NCI-H524 (cell line): Measurements from ENCODE around the gene BTNL8.
"Not testable (repeated sequence)": the region's sequence is repeated elsewhere in the genome, so short reads cannot be mapped to it uniquely, and the experiment has no call there.

Experiments
- DNase-seq, 2 experiments: peaks; one replicate each; lab custom pipeline; 2025; lab: John Stamatoyannopoulos, UW

BTNL8 gene

DNA sequence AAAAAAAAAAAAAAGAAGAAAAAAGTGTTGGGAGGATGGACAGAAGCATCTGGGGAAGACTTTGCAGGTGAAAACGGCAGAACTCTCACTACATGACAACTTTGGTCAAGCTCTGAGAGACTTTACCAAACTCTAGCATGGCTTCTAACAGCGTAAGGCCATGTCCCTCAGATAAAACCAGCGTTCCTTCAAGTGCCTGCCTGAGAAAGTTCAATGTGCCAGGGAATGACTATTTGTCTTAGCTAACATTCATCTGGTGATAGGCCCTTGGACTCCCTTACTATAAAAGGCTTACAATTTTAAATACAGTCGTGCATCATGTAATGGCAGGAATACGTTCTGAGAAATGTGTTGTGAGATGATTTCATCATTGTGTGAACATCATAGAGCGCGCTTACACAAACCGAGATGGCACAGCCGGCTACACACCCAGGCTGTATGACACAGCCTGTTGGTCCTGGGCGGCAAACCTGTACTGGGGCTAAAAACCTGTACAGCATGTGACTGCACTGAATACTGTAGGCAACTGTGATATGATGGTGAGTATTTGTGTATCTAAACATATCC lies 23.0 kb upstream of the BTNL8 start:
- DNase-seq = no peak

GRCh38 chr5:180885845-180886529 lies 13.0 kb upstream of the BTNL8 start:
- DNase-seq = not testable (repeated sequence)

DNA sequence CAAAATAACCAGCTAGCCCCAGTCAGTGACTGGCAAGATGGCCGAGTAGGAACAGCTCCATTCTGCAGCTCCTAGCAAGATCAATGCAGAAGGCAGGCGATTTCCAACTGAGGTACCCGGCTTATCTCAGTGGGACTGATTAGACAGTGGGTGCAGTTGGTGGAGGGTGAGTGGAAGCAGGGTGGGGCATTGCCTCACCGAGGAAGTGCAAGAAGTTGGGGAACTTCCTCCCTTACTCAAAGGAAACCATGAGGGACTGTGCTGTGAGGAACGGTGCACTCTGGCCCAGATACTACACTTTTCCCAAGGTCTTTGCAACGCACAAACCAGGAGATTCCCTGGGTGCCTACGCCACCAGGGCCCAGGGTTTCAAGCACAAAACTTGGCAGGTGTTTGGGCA lies 9.6 kb upstream of the BTNL8 start:
- DNase-seq = no peak

DNA sequence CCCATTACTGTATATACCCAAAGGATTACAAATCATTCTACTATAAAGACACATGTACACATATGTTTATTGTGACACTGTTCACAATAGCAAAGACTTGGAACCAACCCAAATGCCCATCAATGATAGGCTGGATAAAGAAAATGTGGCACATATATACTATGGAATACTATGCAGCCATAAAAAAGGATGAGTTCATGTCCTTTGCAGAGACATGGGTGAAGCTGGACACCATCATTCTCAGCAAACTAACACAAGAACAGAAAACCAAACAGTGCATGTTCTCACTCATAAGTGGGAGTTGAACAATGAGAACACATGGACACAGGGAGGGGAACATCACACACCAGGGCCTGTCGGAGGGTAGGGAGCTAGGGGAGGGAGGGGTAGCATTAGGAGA lies 3.6 kb upstream of the BTNL8 start:
- not testable (repeated sequence) for DNase-seq

DNA sequence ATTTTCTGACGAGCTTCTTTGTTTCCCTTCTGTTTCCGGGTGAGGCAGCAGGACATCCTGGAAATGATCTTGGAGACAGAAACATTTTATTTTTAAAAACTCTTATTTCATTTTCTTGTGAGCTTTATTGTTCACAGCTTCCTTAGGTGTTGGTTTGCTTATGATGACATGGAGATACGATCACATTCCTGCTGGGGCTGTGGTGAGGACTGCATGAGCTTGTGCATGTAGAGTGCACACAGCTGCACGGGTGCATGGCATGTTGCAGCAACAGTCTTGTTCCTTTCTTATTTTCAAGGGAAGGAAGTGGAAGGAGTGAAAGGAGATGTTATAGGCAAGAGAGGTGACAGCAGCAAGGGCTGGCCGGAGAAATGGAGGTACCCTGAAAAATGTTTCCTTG lies 1.2 kb downstream of the BTNL8 start:
- no peak for DNase-seq

- no peak for DNase-seq
Measured at GRCh38 chr5:180901319-180902009, 2.5 kb downstream of the BTNL8 start.

- no peak for DNase-seq
Measured at GRCh38 chr5:180908400-180908799, 9.4 kb downstream of the BTNL8 start.

- DNase-seq = no peak
Measured at GRCh38 chr5:180908998-180909731, 10.2 kb downstream of the BTNL8 start.

DNA sequence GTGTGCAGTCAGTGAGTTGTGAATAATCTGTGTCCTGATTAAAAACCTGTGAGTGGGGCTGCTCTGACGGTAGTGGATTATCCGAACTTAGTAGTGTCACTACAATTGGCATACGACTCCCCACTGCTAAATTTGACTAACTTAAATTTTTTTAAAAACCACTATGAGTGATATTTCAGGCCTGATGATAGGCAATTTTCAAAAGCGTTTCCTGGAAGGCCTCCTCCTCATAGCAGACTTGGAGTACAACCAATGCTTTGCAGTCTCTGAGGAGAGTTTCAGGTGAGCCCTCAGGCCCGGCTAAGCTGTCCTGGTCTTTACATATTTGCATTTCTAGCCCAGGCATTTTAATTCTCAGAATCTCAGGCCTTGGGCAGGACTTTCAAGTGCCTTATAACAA lies 10.8 kb downstream of the BTNL8 start:
- DNase-seq = no peak

DNA sequence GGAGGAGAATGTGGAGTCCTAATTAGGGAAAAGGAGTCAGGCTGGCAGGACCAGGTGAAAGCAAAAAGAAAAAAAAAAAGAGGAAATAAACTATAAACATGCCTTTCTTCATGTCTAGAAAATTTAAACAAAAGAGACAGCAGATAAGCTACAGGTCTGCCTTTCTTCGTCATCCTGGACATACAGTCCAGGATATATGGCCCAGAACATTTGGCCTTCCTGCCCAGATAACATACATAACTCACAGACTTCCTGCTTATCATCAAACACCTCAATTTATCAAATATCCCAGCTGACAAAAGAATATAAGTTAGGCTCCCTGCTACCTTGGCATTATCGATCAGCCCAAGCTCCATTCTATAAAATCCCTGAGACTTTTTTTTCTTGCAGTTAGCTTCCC lies 11.2 kb downstream of the BTNL8 start:
- DNase-seq = no peak

DNA sequence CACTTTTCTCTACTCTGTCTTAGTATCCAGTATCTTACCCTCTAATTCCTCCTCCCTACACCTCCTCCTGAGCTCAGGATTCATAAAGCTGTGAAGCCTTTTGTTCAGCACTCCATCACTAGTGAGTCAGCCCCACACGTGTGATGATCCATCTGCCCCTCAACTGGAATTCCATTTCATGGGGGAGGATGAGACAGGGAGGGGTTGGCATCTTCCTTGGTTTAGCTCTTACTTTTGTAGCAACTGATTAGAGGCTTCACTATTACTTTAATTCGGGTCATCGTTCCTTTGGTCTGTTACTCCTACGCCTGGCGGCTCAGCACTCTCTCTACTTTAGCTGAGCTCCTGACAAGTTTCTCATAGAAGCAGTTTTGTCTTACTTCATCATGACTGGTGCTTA lies 11.8 kb downstream of the BTNL8 start:
- DNase-seq = peak in 1 of 2 experiments; percentile 1

- DNase-seq = no peak
Measured at GRCh38 chr5:180914646-180915045, 15.7 kb downstream of the BTNL8 start.

- DNase-seq = no peak
Measured at GRCh38 chr5:180915924-180916323, 17.0 kb downstream of the BTNL8 start.

DNA sequence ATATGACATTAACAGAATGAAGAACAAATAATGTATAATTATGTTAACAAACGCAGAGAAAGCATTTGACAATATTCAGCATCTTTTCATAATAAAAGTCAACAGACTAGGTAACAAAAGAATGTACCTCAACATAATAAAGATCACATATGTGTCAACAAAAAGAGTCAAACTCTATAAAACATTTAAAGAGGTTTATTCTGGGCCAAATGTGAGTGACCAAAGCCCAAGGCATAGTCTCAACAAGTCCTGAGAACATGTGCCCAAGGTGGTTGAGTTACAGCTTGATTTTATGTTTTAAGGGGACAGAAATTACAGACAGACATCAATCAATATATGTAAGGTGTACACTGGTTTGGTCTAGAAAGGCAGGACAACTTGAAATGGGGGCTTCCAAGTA lies 19.4 kb downstream of the BTNL8 start:
- DNase-seq = no peak

GRCh38 chr5:180920710-180921109 lies 21.8 kb downstream of the BTNL8 start:
- no peak for DNase-seq

DNA sequence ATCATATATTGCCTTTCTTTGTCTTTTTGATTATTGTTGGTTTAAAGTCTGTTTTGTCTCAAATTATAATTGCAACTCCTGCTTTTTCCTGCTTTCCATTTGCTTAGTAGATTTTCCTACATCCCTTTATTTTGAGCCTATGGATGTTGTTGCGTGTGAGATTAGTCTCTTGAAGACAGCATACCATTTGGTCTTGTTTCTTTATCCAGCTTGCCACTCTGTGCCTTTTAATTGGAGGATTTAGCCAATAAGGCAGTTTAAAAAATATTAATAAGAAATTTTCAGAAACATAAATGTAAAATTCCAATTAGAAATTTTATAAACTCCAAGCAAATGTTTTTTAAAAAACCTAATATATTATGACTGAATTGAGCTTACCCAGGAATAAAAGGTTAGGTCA lies 24.0 kb downstream of the BTNL8 start:
- no peak for DNase-seq

- no peak for DNase-seq
Measured at GRCh38 chr5:180932660-180933059, 33.7 kb downstream of the BTNL8 start.

DNA sequence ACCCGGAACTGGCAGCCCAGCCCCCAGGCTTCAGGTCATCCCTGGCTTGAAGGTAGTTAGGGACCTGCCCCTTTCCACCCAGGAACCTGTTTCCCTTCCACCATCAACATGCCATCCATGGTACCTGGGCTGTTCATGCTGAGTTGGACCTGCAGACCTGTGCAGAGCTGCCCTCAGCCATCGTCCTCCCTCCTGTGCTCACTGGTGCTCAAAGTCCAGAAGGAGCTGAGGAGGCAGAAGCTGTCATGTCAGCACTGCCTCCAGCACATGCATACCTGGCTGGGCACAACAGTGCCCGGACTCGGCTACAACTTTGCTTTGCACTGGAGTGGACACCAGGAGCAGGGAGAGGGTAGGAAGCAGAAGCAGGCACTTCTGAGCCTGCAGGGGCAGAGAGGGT lies 36.2 kb downstream of the BTNL8 start:
- DNase-seq = no peak

GRCh38 chr5:180938294-180938693 lies 39.3 kb downstream of the BTNL8 start:
- DNase-seq = no peak

- no peak for DNase-seq
Measured at GRCh38 chr5:180950291-180950949, 51.5 kb downstream of the BTNL8 start.

- no peak for DNase-seq
Measured at GRCh38 chr5:180959661-180960060, 60.7 kb downstream of the BTNL8 start.

DNA sequence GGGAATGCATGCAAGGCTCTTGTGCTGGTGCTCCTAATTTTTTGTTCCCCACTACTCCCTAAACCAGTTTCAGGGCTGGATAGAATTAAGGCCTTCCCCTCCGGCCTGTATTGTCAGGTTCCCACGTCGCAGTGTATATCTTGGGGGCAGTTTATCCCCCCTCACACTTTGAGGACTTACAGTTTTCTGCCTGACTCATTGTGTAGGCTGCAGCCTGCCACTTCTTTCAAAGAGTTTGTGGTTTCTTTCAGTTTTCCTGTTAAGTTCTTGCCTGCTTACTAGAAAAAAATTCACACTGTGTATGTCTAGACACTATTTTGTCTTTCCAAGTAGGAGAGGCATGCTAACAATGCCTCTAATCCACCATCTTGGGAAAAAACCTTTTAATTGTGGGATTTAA lies 61.2 kb downstream of the BTNL8 start:
- DNase-seq = no peak
